AG04450 (cell line): ENCODE results near the gene USP8. TPM values are rescaled to one million over a fixed set of nuclear protein-coding genes. Genes with fewer than 3 reads are reported as not detected.

Source experiments
- CTCF ChIA-PET: fragments of 300-600, 350-600 bp; formaldehyde crosslinking; extraction: SDS; loops from one replicate; lab custom pipeline; 2022; ENCODE audit warnings: antibody characterized with exemption, inconsistent platforms; lab: Charles Lee
- POLR2A ChIA-PET: fragments of 350-600 bp; formaldehyde crosslinking; extraction: SDS; loops from one replicate; lab custom pipeline; 2021; ENCODE audit warnings: antibody characterized with exemption, inconsistent platforms; lab: Yijun Ruan, JAX
- DNase-seq: peaks from one replicate; pipeline ENCODE4 v3.0.0-alpha.2; 2011; ENCODE audit warnings: low read depth, low spot score
- H3K27ac ChIP-seq: one replicate; pipeline ENCODE4 v1.5.1; 2012; ENCODE audit warnings: low read depth, low read length, control low read depth
- H3K27me3 ChIP-seq: one replicate; pipeline ENCODE4 v1.6.0; 2012; ENCODE audit warnings: low read length; ENCODE audit not compliant: control insufficient read depth, insufficient read depth
- H3K4me3 ChIP-seq: 2 replicates; pipeline ENCODE4 v1.5.1; 2011; ENCODE audit warnings: mild to moderate bottlenecking, low read depth, low read length, control low read depth
- H3K9me3 ChIP-seq: 2 replicates; pipeline ENCODE4 v1.5.1; 2012; ENCODE audit warnings: low read length; ENCODE audit not compliant: control insufficient read depth, insufficient read depth
- polyA plus RNA-seq: library from polyadenylated mRNA; depleted of rRNA; stranded (reverse); fragments of >200 nt; gene quantifications from 2 replicates; pipeline ENCODE4 v1.2.3, GENCODE V29; 2011
- TF ChIP-seq, protein P1 (sequence below): IDR thresholded peaks from 2 replicates; pipeline ENCODE4 v1.5.1; 2011; ENCODE audit warnings: low read depth, low read length, control low read depth, inconsistent platforms

The USP8 gene
- polyA plus RNA-seq, 1 experiment, result 65.0 TPM

DNA sequence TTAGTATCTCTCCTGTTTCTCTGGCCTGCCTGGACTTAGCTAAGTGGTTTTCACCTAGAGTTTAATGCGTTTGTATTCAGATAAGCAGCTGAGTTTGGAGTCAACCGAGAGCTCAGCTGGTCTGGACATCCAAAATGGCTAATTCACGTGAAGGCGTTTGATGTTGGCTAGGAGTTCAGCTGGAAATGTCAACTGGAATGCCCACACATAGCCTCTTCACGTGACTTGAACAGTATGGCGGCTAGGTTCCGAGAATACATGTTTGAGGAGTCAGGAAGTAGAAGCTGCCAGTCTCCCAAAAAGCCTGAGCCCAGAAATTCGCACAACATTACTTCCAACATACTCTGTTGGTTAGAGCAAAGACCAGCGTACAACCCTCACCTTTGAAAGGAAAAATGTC, 2.2 kb downstream of the USP8 start:
- ChIA-PET POLR2A (no interaction called here), CTCF (no interaction called here)
- Histone ChIP-seq H3K27me3 (no peaks in the 10 kb centered on the region), H3K9me3 (no peaks in the 10 kb centered on the region; the same call in 1 of the 2 replicates), H3K27ac (no peak overlapping the region), H3K4me3 (no peak overlapping the region)
- TF ChIP-seq, protein P1, sequence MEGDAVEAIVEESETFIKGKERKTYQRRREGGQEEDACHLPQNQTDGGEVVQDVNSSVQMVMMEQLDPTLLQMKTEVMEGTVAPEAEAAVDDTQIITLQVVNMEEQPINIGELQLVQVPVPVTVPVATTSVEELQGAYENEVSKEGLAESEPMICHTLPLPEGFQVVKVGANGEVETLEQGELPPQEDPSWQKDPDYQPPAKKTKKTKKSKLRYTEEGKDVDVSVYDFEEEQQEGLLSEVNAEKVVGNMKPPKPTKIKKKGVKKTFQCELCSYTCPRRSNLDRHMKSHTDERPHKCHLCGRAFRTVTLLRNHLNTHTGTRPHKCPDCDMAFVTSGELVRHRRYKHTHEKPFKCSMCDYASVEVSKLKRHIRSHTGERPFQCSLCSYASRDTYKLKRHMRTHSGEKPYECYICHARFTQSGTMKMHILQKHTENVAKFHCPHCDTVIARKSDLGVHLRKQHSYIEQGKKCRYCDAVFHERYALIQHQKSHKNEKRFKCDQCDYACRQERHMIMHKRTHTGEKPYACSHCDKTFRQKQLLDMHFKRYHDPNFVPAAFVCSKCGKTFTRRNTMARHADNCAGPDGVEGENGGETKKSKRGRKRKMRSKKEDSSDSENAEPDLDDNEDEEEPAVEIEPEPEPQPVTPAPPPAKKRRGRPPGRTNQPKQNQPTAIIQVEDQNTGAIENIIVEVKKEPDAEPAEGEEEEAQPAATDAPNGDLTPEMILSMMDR, result no peak
- DNase-seq, result no peak

DNA sequence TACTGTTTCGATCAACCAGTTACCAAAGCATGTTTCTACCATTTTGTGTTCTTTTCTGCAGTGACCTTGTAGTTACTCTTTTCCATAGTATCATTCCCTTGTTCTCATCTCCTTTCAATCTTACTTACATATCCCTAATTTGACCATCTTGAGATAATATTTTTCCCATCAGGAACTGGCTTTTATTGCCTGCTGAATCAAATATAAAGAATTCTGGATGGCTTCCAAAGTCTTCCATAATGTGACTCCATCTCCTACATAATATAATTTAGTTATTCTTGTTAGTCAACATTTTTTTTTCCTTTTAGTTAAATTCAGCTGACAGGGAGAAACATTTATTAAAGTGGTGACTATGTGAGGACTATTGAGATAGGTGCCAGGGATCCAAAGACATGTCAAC, 7.0 kb downstream of the USP8 start:
- Histone ChIP-seq H3K27me3 (no peaks in the 10 kb centered on the region), H3K9me3 (no peaks in the 10 kb centered on the region), H3K27ac (no peak overlapping the region), H3K4me3 (no peak overlapping the region)
- POLR2A ChIA-PET, result no interaction called here
- CTCF ChIA-PET, result no interaction called here
- TF ChIP-seq, protein P1, result no peak
- DNase-seq, result no peak

DNA sequence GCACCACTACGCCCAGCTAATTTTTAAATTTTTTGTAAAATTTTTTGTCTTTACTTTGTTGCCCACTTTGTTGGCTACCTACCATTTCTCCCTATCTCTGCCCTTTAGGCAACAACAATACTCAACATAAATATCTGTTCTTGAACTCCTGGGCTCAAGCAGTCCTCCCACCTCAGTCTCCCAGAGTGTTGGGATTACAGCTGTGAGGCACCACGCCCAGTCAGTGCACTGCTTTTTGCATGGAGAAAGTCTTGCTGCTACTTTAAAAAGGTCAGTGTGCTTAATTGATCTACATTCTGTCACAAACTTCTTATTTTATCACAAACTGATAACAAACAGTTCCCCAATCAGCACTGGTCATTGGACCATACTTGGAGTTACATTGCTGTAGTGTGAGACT, 8.0 kb downstream of the USP8 start:
- POLR2A ChIA-PET, result no interaction called here
- no peak for DNase-seq
- H3K27ac ChIP-seq, result no peak overlapping the region
- no peaks in the 10 kb centered on the region for H3K9me3 ChIP-seq
- H3K4me3 ChIP-seq, result no peak overlapping the region
- CTCF ChIA-PET, result no interaction called here
- no peaks in the 10 kb centered on the region for H3K27me3 ChIP-seq
- TF ChIP-seq, protein P1, result no peak

DNA sequence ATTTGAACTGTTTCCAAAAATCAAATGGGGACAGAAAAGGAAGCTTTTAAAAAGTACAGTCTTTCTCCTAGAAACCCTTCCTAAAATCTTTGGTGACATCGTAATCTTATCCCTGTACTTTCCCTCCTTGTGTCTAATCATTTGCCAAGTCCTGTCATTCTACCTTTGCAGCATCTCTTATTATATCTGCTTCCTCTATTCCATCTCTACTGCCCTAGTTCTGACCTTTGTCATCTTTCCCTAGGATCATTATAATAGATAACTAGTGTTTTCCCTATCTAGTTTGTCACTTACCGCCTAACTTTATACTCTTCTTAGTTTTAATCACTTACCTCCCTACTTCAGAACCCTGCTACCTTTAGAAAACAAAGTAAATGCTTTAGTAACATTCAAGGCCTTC, 11.6 kb downstream of the USP8 start:
- POLR2A ChIA-PET, result no interaction called here
- TF ChIP-seq, protein P1, result no peak

DNA sequence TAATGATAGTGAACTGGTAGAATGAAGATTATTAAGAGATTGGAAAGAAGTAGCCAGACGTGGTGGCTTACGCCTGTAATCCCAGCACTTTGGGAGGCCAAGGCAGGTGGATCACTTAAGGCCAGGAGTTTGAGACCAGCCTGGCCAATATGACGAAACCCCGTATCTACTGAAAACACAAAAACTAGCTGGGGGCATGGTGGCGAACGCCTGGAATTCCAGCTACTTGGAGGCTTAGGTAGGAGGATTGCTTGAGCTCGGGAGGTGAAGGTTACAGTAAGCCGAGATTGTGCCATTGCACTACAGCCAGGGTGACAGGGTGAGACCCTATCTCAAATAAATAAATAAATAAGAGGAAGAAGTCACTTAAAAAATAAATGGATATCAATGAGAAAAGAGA, 14.0 kb downstream of the USP8 start:
- Histone ChIP-seq H3K9me3 (no peaks in the 10 kb centered on the region), H3K4me3 (no peak overlapping the region), H3K27ac (no peak overlapping the region), H3K27me3 (no peaks in the 10 kb centered on the region)
- TF ChIP-seq, protein P1, result no peak
- ChIA-PET POLR2A (no interaction called here), CTCF (no interaction called here)
- DNase-seq, result no peak

More for the DNA sequence above, 11.6 kb downstream of the USP8 start:
- CTCF ChIA-PET, result no interaction called here
- no peak overlapping the region for H3K4me3 ChIP-seq
- H3K27ac ChIP-seq, result no peak overlapping the region
- no peaks in the 10 kb centered on the region for H3K27me3 ChIP-seq
- no peak for DNase-seq
- H3K9me3 ChIP-seq, result no peaks in the 10 kb centered on the region
